ENCODE data around the gene PRKRIP1. TPM values are rescaled to one million over a fixed set of nuclear protein-coding genes. Genes with fewer than 3 reads are reported as not detected.

PRKRIP1 gene
- total RNA-seq, 1 donor from 2014 or later, result 30.1 TPM

DNA sequence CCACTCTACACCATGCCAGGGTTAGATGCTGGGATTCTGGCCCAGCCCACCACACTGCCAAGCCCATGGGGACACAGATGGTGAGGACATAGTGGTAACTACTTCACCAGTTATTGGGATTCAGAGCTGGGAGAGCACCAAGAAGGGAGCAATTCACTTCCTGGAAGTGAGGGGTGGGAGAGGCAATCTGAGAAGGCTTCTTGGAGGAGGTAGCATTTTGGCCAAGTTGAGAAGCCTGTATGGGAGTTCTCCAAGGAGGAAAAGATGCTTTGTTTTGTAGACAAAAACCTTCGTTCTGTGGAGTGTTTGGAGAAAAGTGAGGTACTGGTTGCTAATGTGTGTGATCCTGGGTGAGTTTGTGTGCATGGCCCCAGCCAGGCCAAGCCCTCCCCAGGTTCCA is 3.8 kb upstream of the PRKRIP1 start:
- peaks cover 3% of the 10 kb centered on the region for H3K36me3 Mint-ChIP-seq (ENCODE audit: unreplicated experiment)
- TF ChIP-seq, protein P1, sequence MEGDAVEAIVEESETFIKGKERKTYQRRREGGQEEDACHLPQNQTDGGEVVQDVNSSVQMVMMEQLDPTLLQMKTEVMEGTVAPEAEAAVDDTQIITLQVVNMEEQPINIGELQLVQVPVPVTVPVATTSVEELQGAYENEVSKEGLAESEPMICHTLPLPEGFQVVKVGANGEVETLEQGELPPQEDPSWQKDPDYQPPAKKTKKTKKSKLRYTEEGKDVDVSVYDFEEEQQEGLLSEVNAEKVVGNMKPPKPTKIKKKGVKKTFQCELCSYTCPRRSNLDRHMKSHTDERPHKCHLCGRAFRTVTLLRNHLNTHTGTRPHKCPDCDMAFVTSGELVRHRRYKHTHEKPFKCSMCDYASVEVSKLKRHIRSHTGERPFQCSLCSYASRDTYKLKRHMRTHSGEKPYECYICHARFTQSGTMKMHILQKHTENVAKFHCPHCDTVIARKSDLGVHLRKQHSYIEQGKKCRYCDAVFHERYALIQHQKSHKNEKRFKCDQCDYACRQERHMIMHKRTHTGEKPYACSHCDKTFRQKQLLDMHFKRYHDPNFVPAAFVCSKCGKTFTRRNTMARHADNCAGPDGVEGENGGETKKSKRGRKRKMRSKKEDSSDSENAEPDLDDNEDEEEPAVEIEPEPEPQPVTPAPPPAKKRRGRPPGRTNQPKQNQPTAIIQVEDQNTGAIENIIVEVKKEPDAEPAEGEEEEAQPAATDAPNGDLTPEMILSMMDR (IDR thresholded peaks at IDR 0.05), result no peak

DNA sequence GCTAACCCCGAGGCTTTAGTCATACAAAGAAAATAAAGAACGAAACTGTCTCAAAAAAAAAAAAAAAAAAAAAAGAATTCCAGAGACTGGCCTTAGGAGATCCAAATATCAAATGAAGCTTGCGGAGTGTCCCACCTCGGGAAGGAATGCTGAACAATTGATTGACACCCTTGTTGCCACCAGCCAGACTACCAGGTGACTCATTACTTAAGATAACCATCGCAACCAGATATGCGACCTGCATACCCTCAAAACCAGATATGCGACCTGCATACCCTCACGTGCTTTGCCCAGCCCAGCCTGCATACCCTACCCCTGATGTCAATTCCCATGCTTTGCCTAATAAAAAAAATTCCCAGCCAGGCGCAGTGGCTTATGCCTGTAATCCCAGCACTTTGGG is 2.7 kb upstream of the PRKRIP1 start:
- Mint-ChIP-seq H3K27me3 (ENCODE audit: unreplicated experiment) (no peaks in the 10 kb centered on the region), H3K27ac (ENCODE audit: unreplicated experiment) (no peak overlapping the region)

More for the DNA sequence above, 3.8 kb upstream of the PRKRIP1 start:
- Mint-ChIP-seq H3K27me3 (ENCODE audit: unreplicated experiment) (no peaks in the 10 kb centered on the region), H3K4me3 (ENCODE audit: unreplicated experiment) (no peak overlapping the region), H3K9me3 (ENCODE audit: unreplicated experiment) (no peaks in the 10 kb centered on the region), H3K27ac (ENCODE audit: unreplicated experiment) (no peak overlapping the region), H3K4me1 (ENCODE audit: unreplicated experiment) (peaks cover 15% of the 10 kb centered on the region)
- DNase-seq (ENCODE audit: extremely low spot score, unreplicated experiment), result no peak

DNA sequence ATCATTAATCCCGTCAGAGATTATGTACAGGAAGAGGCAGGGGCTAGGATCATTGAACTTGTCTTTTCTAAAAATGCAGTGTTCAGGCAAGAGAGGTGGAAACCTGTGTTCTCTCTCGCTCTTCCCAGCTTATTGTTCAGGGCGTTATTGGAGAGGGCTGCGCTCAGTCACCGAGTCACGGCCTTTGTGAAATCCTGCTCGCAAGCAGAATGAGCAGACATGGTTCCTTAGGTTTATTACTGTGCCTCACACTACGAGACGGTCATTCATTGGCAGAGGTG is 631 bp upstream of the PRKRIP1 start:
- peaks cover 18% of the 10 kb centered on the region for H3K4me1 Mint-ChIP-seq (ENCODE audit: unreplicated experiment)
- no peaks in the 10 kb centered on the region for H3K27me3 Mint-ChIP-seq (ENCODE audit: unreplicated experiment)
- H3K4me3 Mint-ChIP-seq (ENCODE audit: unreplicated experiment), result peak overlapping the region; percentile 97
- TF ChIP-seq, protein P1 (IDR thresholded peaks at IDR 0.05), result no peak
- no peaks in the 10 kb centered on the region for H3K9me3 Mint-ChIP-seq (ENCODE audit: unreplicated experiment)
- peak overlapping the region; percentile 98 for H3K27ac Mint-ChIP-seq (ENCODE audit: unreplicated experiment)
- DNase-seq (ENCODE audit: extremely low spot score, unreplicated experiment), result no peak
- H3K36me3 Mint-ChIP-seq (ENCODE audit: unreplicated experiment), result peaks cover 9% of the 10 kb centered on the region

More for the DNA sequence above, 2.7 kb upstream of the PRKRIP1 start:
- TF ChIP-seq, protein P1 (IDR thresholded peaks at IDR 0.05), result no peak
- DNase-seq (ENCODE audit: extremely low spot score, unreplicated experiment), result no peak
- no peak overlapping the region for H3K4me3 Mint-ChIP-seq (ENCODE audit: unreplicated experiment)
- H3K36me3 Mint-ChIP-seq (ENCODE audit: unreplicated experiment), result peaks cover 3% of the 10 kb centered on the region
- peaks cover 18% of the 10 kb centered on the region for H3K4me1 Mint-ChIP-seq (ENCODE audit: unreplicated experiment)
- no peaks in the 10 kb centered on the region for H3K9me3 Mint-ChIP-seq (ENCODE audit: unreplicated experiment)

DNA sequence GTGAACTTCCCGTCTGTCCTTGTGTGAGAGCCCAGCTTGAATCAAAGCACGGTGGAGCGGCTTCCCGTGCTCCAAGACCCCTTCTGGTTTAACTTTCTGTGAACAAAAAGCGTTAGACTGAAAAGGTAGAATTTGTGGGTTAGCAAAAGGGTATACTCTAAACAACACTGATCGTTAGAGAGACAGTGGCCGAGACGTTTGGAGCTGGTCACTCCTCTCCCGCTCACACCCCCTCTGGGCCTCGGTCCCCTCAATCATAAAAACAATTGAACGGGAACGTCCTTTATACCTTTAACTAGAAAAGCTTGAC is 502 bp downstream of the PRKRIP1 start:
- H3K4me3 Mint-ChIP-seq (ENCODE audit: unreplicated experiment), result peak overlapping the region; percentile 97
- DNase-seq (ENCODE audit: extremely low spot score, unreplicated experiment), result no peak

DNA sequence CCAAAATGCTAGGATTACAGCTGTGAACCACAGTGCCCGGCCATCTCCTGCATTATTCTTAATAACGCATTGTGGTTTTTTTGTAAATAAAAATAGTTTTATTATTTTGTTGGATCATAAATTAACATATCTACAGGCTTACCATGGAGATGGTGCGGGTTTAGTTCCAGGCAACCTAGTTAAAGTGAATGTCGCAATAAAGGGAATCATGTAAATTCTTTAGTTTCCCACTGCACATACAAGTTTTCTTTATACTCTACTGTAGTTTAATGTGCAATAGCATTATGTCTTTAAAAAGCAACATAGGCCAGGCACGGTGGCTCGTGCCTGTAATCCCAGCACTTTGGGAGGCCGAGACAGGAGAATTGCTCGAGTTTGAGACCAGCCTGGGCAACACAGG is 2.4 kb downstream of the PRKRIP1 start:
- H3K27me3 Mint-ChIP-seq (ENCODE audit: unreplicated experiment), result no peaks in the 10 kb centered on the region
- H3K4me1 Mint-ChIP-seq (ENCODE audit: unreplicated experiment), result peaks cover 18% of the 10 kb centered on the region

More for the DNA sequence above, 502 bp downstream of the PRKRIP1 start:
- H3K36me3 Mint-ChIP-seq (ENCODE audit: unreplicated experiment), result peaks cover 14% of the 10 kb centered on the region
- TF ChIP-seq, protein P1 (IDR thresholded peaks at IDR 0.05), result no peak
- H3K9me3 Mint-ChIP-seq (ENCODE audit: unreplicated experiment), result no peaks in the 10 kb centered on the region
- H3K27me3 Mint-ChIP-seq (ENCODE audit: unreplicated experiment), result no peaks in the 10 kb centered on the region
- H3K27ac Mint-ChIP-seq (ENCODE audit: unreplicated experiment), result peak overlapping the region; percentile 98
- H3K4me1 Mint-ChIP-seq (ENCODE audit: unreplicated experiment), result peaks cover 18% of the 10 kb centered on the region

More for the DNA sequence above, 2.4 kb downstream of the PRKRIP1 start:
- Mint-ChIP-seq H3K9me3 (ENCODE audit: unreplicated experiment) (no peaks in the 10 kb centered on the region), H3K36me3 (ENCODE audit: unreplicated experiment) (peaks cover 26% of the 10 kb centered on the region), H3K4me3 (ENCODE audit: unreplicated experiment) (no peak overlapping the region), H3K27ac (ENCODE audit: unreplicated experiment) (no peak overlapping the region)
- DNase-seq (ENCODE audit: extremely low spot score, unreplicated experiment), result no peak
- TF ChIP-seq, protein P1 (IDR thresholded peaks at IDR 0.05), result no peak

Measured in osteocyte (in vitro differentiated cells).